GM21786 (cell line): Measurements from ENCODE around the gene A1BG.

Source experiments
- ATAC-seq: cut with Tn5 transposase; IDR thresholded peaks from one replicate; pipeline ENCODE4 v1.9.1; 2021; ENCODE audit not compliant: unreplicated experiment

A1BG gene

DNA sequence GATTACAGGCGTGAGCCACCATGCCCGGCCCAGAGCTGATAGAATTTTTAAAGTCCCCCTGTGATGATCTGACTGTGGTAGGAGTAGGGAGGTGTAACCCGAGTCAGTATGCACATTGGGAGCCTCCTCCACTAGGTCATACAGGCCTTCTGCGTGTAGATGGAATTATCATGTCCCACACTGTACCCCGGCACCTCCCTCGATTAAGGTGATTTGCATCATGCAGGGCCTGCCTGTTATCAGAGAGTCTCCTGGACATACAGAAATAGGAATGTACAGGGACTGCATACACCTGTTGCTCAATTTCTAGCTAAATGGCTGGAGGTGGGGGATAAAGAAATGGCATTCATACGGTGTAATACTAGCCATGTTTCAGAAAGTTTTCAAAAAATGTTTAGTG lies 49.0 kb downstream of the A1BG start:
- no peak for ATAC-seq

DNA sequence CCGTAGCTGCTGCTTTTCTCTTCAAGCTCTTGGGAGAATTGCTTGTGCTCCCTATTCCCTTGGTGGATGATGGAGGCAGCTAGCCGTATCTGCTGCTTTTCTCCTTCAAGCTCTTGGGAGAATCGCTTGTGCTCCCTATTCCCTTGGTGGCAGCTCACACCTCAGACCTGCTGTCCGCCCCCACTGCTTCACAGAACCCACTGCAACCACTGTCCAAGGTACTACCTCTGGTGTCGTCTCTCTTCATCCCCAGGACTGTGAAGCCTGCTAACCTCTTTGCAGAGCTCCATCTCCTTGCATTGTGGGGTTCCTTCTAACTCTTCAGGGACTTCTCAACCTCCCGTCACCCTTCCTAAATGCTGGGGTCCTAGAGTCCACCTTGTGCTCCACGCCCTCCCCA lies 52.7 kb downstream of the A1BG start:
- no peak for ATAC-seq

DNA sequence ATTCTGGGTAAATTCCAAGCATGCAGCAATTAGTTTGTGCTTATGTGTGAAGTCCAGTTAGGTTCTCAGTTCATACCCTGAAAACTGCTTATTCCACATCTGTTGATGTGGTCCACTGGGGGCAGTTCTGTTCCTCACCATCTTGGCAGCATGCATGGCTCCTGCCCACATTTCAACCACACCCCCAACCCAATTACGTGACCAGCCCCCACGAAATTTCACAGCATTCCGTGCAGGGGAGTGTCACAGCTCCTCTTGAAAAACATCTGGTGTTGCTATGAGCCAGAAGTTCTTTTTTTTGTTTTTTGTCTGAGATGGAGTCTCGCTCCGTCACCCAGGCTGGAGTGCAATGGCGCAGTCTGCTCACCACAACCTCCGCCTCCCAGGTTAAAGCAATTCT lies 57.2 kb downstream of the A1BG start:
- ATAC-seq, result no peak
